OCI-LY1 (cell line): ENCODE measurements around the gene ANK3.

Experiments
- H2AFZ ChIP-seq: fragments of 200-600 bp; sonication (generic), shearing (Covaris generic); 2 replicates; pipeline ENCODE4 v1.6.0; 2014; ENCODE audit warnings: antibody characterized with exemption, mild to moderate bottlenecking, low read length
- H3F3A ChIP-seq: fragments of 200-600 bp; sonication (generic), shearing (Covaris generic); 2 replicates; pipeline ENCODE4 v1.6.0; 2014; ENCODE audit warnings: mild to moderate bottlenecking, antibody characterized with exemption, low read length, moderate library complexity; ENCODE audit not compliant: insufficient read depth
- H3K27ac ChIP-seq: fragments of 200-600 bp; sonication (generic); 2 replicates; pipeline ENCODE4 v1.5.1; 2014; ENCODE audit warnings: low read length, mixed run types, mild to moderate bottlenecking, low read depth; ENCODE audit not compliant: poor library complexity, severe bottlenecking
- H3K27me3 ChIP-seq: fragments of 200-600 bp; sonication (generic); 2 replicates; pipeline ENCODE4 v1.6.0; 2014; ENCODE audit warnings: antibody characterized with exemption, mild to moderate bottlenecking, low read length, moderate library complexity; ENCODE audit not compliant: insufficient read depth
- H3K36me3 ChIP-seq: fragments of 200-600 bp; sonication (generic); 2 replicates; pipeline ENCODE4 v1.6.1; 2014; ENCODE audit warnings: mild to moderate bottlenecking, antibody characterized with exemption, low read length, moderate library complexity, mixed read lengths; ENCODE audit not compliant: insufficient read depth
- H3K4me1 ChIP-seq: fragments of 200-600 bp; sonication (generic); 2 replicates; pipeline ENCODE4 v1.5.1; 2014; ENCODE audit warnings: mild to moderate bottlenecking, low read length, moderate library complexity; ENCODE audit not compliant: insufficient read depth, severe bottlenecking
- H3K4me2 ChIP-seq: fragments of 200-600 bp; sonication (generic), shearing (Covaris generic); 2 replicates; pipeline ENCODE4 v1.6.1; 2014; ENCODE audit warnings: low read length
- H3K4me3 ChIP-seq: fragments of 200-600 bp; sonication (generic); 2 replicates; pipeline ENCODE4 v1.5.1; 2014; ENCODE audit warnings: low read length, low read depth, mild to moderate bottlenecking, mixed read lengths; ENCODE audit not compliant: poor library complexity, severe bottlenecking
- H3K79me2 ChIP-seq: fragments of 200-600 bp; shearing (Covaris generic); 2 replicates; pipeline ENCODE4 v1.6.1; 2016; ENCODE audit warnings: mixed run types, low read length, mixed read lengths; ENCODE audit not compliant: insufficient read depth
- H3K9ac ChIP-seq: fragments of 200-600 bp; sonication (generic), shearing (Covaris generic); 2 replicates; pipeline ENCODE4 v1.6.1; 2014; ENCODE audit warnings: mild to moderate bottlenecking, low read length, mixed read lengths
- H3K9me2 ChIP-seq: fragments of 200-600 bp; sonication (generic), shearing (Covaris generic); 2 replicates; pipeline ENCODE4 v1.6.1; 2014; ENCODE audit warnings: low read depth, mild to moderate bottlenecking, low read length, mixed read lengths
- H3K9me3 ChIP-seq: fragments of 200-600 bp; shearing (Covaris generic); 2 replicates; pipeline ENCODE4 v1.6.1; 2014; ENCODE audit warnings: low read length, mixed read lengths
- H4K20me1 ChIP-seq: fragments of 200-600 bp; sonication (generic), shearing (Covaris generic); 2 replicates; pipeline ENCODE4 v1.6.0; 2016; ENCODE audit warnings: mild to moderate bottlenecking, low read length; ENCODE audit not compliant: insufficient read depth
- EZH2 ChIP-seq: fragments of 200-600 bp; sonication (generic), shearing (Covaris generic); IDR thresholded peaks from 2 replicates; pipeline ENCODE4 v1.8.0; 2017; ENCODE audit warnings: borderline replicate concordance, mixed run types, mild to moderate bottlenecking, antibody characterized with exemption, low read length, moderate library complexity, mixed read lengths
- TF ChIP-seq, protein P1 (sequence below): fragments of 200-600 bp; sonication (generic), shearing (Covaris generic); IDR thresholded peaks from 2 replicates; pipeline ENCODE4 v1.5.1; 2017; ENCODE audit warnings: mild to moderate bottlenecking, antibody characterized with exemption, low read length, moderate library complexity, mixed read lengths

Gene ANK3

DNA sequence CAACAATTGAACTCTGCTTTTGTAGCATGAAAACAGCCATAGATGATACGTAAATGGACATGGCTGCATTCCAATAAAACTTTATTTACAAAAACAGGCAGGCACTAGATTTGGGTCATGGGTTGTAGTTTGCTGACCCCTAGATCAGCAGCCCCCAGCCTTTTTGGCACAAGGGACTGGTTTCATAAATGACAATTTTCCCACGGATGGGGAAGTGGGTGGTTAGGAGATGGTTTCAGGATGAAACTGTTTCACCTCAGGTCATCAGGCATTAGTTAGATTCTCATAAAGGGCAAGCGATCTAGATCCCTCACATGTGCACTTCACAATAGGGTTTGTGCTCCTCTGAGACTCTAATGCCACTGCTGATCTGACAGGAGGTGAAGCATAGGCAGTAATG lies 16.5 kb upstream of the ANK3 start:
- H3K4me3 ChIP-seq = no peak overlapping the region
- no peak overlapping the region for H3K27ac ChIP-seq
- peaks cover under 1% of the 10 kb centered on the region for H3K4me1 ChIP-seq
- H2AFZ ChIP-seq = no peak overlapping the region
- H3K9ac ChIP-seq = no peak overlapping the region
- H3K27me3 ChIP-seq = no peaks in the 10 kb centered on the region
- no peaks in the 10 kb centered on the region for H3K9me3 ChIP-seq
- TF ChIP-seq, protein P1, sequence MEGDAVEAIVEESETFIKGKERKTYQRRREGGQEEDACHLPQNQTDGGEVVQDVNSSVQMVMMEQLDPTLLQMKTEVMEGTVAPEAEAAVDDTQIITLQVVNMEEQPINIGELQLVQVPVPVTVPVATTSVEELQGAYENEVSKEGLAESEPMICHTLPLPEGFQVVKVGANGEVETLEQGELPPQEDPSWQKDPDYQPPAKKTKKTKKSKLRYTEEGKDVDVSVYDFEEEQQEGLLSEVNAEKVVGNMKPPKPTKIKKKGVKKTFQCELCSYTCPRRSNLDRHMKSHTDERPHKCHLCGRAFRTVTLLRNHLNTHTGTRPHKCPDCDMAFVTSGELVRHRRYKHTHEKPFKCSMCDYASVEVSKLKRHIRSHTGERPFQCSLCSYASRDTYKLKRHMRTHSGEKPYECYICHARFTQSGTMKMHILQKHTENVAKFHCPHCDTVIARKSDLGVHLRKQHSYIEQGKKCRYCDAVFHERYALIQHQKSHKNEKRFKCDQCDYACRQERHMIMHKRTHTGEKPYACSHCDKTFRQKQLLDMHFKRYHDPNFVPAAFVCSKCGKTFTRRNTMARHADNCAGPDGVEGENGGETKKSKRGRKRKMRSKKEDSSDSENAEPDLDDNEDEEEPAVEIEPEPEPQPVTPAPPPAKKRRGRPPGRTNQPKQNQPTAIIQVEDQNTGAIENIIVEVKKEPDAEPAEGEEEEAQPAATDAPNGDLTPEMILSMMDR = no peak
- TF ChIP-seq EZH2 = no peak
- H3K36me3 ChIP-seq = no peaks in the 10 kb centered on the region
- no peak overlapping the region for H3K4me2 ChIP-seq
- H3K9me2 ChIP-seq = no peaks in the 10 kb centered on the region
- no peaks in the 10 kb centered on the region for H3K79me2 ChIP-seq
- no peaks in the 10 kb centered on the region for H3F3A ChIP-seq
- no peaks in the 10 kb centered on the region for H4K20me1 ChIP-seq

DNA sequence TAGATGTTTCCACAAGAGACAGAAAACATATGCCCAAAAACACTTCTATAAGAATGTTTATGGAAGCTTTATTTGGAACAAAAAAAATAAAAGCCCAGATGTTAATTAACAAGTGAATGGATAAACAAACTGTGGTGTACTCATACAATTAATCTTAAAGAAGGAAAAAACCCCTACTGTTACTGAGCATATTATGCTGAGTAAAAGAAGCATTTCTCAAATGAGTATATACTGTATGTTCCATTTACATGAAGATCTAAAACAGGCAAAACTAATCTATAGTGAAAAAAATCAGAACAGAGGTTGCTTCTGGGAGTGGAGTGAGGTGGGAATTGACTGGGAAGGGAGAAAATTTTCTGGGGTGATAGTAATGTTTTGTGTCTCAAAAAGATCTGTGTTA lies 15.5 kb upstream of the ANK3 start:
- Histone ChIP-seq H3K4me3 (no peak overlapping the region), H3K9ac (no peak overlapping the region), H3K79me2 (no peaks in the 10 kb centered on the region), H3K27ac (no peak overlapping the region), H3K4me2 (no peak overlapping the region), H3K9me2 (no peaks in the 10 kb centered on the region), H2AFZ (no peak overlapping the region), H3K9me3 (no peaks in the 10 kb centered on the region), H4K20me1 (no peaks in the 10 kb centered on the region), H3K36me3 (no peaks in the 10 kb centered on the region), H3F3A (no peaks in the 10 kb centered on the region), H3K4me1 (peaks cover 10% of the 10 kb centered on the region), H3K27me3 (no peaks in the 10 kb centered on the region)
- TF ChIP-seq EZH2 = no peak
- TF ChIP-seq, protein P1 = no peak

- no peaks in the 10 kb centered on the region for H3K36me3 ChIP-seq
- no peak overlapping the region for H3K4me3 ChIP-seq
- no peak overlapping the region for H3K4me2 ChIP-seq
- H3K9me2 ChIP-seq = no peaks in the 10 kb centered on the region
- H3F3A ChIP-seq = no peaks in the 10 kb centered on the region
- TF ChIP-seq, protein P1 = no peak
- no peak for TF ChIP-seq EZH2
- no peaks in the 10 kb centered on the region for H3K9me3 ChIP-seq
- H2AFZ ChIP-seq = no peak overlapping the region
- no peak overlapping the region for H3K9ac ChIP-seq
- H3K27me3 ChIP-seq = no peaks in the 10 kb centered on the region
- H3K79me2 ChIP-seq = no peaks in the 10 kb centered on the region
- no peak overlapping the region for H3K27ac ChIP-seq
- no peaks in the 10 kb centered on the region for H4K20me1 ChIP-seq
- peaks cover 24% of the 10 kb centered on the region for H3K4me1 ChIP-seq
Observed at GRCh38 chr10:60403168-60403873, 13.6 kb upstream of the ANK3 start.
